Glutamatergic neuron (in vitro differentiated cells): ENCODE measurements around the gene SIGLEC9. TPM values are rescaled to one million over a fixed set of nuclear protein-coding genes. Genes with fewer than 3 reads are reported as not detected.

Experiments used
- DNase-seq: peaks from one replicate; pipeline ENCODE4 v3.0.0; 2022
- H3K27ac Mint-ChIP-seq: one replicate; pipeline ENCODE4 v1.8.0; 2020; ENCODE audit warnings: mild to moderate bottlenecking, mixed read lengths, inconsistent platforms; ENCODE audit not compliant: unreplicated experiment
- H3K27me3 Mint-ChIP-seq: one replicate; pipeline ENCODE4 v1.8.0; 2020; ENCODE audit warnings: mild to moderate bottlenecking, moderate library complexity, mixed read lengths, inconsistent platforms; ENCODE audit not compliant: unreplicated experiment
- H3K36me3 Mint-ChIP-seq: one replicate; pipeline ENCODE4 v1.8.0; 2020; ENCODE audit warnings: mild to moderate bottlenecking, mixed read lengths, inconsistent platforms; ENCODE audit not compliant: unreplicated experiment
- H3K4me1 Mint-ChIP-seq: one replicate; pipeline ENCODE4 v1.8.0; 2020; ENCODE audit warnings: mild to moderate bottlenecking, low read depth, mixed read lengths, inconsistent platforms; ENCODE audit not compliant: unreplicated experiment
- H3K4me3 Mint-ChIP-seq: one replicate; pipeline ENCODE4 v1.8.0; 2020; ENCODE audit warnings: mild to moderate bottlenecking, mixed read lengths, inconsistent platforms; ENCODE audit not compliant: unreplicated experiment
- H3K9me3 Mint-ChIP-seq: one replicate; pipeline ENCODE4 v1.8.0; 2020; ENCODE audit warnings: mild to moderate bottlenecking, moderate library complexity, mixed read lengths, inconsistent platforms; ENCODE audit not compliant: unreplicated experiment
- CTCF ChIP-seq: fragments of 200-600 bp; sonication (generic); IDR thresholded peaks from one replicate; pipeline ENCODE4 v1.5.0; 2021; ENCODE audit not compliant: partially characterized antibody, unreplicated experiment
- total RNA-seq: library from RNA; stranded (reverse); fragmentation: NEBNext Ultra II Directional; extraction: Animal tissue kit (Norgen Biotek cat#: 25700); gene quantifications from one replicate; pipeline ENCODE4 v1.2.1, GENCODE V29; 2021; ENCODE audit not compliant: unreplicated experiment

The SIGLEC9 gene
- total RNA-seq, 1 donor from 2014 or later = not detected

- Mint-ChIP-seq H3K4me3 (no peak overlapping the region), H3K27ac (no peak overlapping the region), H3K4me1 (no peaks in the 10 kb centered on the region), H3K36me3 (no peaks in the 10 kb centered on the region), H3K27me3 (peaks cover 5% of the 10 kb centered on the region), H3K9me3 (peaks cover 6% of the 10 kb centered on the region)
- no peak for DNase-seq
- TF ChIP-seq CTCF = no peak
Measured at GRCh38 chr19:51091126-51091525, 33.6 kb upstream of the SIGLEC9 start.

DNA sequence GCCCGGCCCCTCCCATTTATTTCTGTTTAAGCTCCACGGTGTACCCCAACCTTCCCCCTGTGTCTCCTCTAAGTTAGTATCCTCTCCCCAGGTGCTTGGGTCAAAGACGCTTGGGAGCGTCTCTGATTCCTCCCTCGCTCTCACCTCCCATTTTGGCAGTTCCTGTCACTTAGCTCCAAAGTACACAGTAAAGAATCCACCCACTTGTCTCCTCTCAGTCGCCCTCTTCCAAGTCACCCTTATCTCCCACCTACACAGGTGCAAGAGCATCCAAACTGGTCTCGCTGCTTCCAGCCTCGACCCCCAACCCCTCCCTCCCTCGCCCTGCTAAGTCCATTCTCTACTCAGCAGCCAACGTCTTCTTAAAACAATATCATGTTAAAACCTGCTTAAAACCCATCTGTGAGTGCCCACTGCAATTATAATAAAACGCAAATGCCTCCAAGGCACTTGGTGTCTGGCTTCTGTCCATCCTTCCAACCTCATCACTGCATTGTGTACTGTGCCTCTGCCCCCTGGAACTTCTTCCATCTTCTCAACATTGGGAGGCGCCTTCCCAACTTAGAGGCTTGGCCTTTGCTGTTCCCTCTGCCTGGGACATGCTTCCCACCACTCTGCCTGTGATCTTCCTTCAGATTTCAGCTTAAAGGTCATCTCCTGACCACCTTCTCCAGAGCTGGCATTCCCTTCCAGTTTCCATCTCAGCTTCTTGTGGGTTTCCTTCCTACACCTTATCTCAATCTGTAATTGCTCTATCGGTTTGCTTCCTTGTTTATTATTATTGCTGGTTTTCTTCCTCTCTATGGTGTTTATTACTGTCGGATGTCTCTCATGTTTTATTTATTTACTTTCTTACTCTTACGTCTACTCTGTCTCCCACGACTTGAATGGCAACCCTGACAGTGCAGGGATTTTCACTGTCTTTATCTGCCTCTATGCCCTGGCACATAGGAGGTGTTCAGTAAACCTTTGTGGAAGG lies 32.5 kb upstream of the SIGLEC9 start:
- Mint-ChIP-seq H3K27ac (no peak overlapping the region), H3K36me3 (no peaks in the 10 kb centered on the region), H3K27me3 (peaks cover 8% of the 10 kb centered on the region), H3K4me1 (no peaks in the 10 kb centered on the region), H3K4me3 (no peak overlapping the region), H3K9me3 (peaks cover 10% of the 10 kb centered on the region)
- DNase-seq = no peak
- TF ChIP-seq CTCF = no peak

- Mint-ChIP-seq H3K4me1 (no peaks in the 10 kb centered on the region), H3K27me3 (peaks cover 8% of the 10 kb centered on the region)
- no peak for TF ChIP-seq CTCF
Measured at GRCh38 chr19:51093101-51093500, 31.6 kb upstream of the SIGLEC9 start.

DNA sequence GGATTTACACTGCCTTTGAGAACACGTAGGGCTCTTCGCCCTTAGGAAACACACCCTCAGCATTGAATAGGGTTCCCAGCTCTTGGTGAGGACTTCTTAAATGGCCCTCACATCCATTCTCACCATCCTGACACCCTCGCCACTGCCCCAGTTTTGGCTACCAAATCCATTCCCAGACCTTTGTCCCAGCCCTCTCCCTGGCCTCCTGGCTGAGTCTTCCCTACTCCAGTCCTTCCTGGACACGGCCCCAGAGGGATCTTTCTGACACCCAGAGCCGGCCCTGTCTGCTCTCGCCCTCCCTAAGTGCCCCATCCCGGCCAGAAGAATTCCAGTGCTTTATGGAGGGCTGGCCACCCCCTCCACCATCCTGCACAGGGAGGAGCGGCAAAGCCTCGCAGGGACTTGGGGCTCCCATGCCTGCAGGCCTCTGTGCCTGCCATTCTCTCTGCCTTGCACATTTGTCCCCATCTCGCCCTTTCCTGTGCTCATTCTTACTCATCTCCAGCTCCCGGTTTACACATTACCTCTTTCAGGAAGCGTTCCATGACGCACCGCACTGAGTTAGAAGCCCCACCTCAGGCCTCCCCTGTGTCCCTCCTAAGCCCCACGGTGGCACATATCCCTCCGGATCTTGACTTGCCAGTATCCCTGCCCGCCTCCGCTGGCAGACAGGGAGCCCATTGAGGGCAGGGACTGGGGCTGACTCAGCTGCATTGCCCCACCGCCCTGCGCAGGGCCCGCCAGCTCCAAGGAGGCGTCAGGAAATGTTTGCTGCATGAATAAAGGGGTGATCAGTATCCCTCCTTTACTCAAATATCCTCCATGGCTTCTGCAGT lies 31.0 kb upstream of the SIGLEC9 start:
- no peak overlapping the region for H3K27ac Mint-ChIP-seq
- H3K27me3 Mint-ChIP-seq = peaks cover 8% of the 10 kb centered on the region
- H3K36me3 Mint-ChIP-seq = no peaks in the 10 kb centered on the region
- no peak overlapping the region for H3K4me3 Mint-ChIP-seq
- peaks cover 10% of the 10 kb centered on the region for H3K9me3 Mint-ChIP-seq
- DNase-seq = no peak
- TF ChIP-seq CTCF = no peak
- no peaks in the 10 kb centered on the region for H3K4me1 Mint-ChIP-seq

More at GRCh38 chr19:51093101-51093500, 31.6 kb upstream of the SIGLEC9 start:
- no peaks in the 10 kb centered on the region for H3K36me3 Mint-ChIP-seq
- peaks cover 10% of the 10 kb centered on the region for H3K9me3 Mint-ChIP-seq
- DNase-seq = no peak
- no peak overlapping the region for H3K4me3 Mint-ChIP-seq
- H3K27ac Mint-ChIP-seq = no peak overlapping the region
